ENCODE measurements around the gene MIEN1. TPM values are rescaled to one million over a fixed set of nuclear protein-coding genes. Genes with fewer than 3 reads are reported as not detected.

Gene MIEN1
- total and polyA plus RNA-seq, 2 of the 13 experiments (the other 11 are each of a cell fraction or from before 2014, with no cell fraction given) = 40.6 to 56.6 TPM

DNA sequence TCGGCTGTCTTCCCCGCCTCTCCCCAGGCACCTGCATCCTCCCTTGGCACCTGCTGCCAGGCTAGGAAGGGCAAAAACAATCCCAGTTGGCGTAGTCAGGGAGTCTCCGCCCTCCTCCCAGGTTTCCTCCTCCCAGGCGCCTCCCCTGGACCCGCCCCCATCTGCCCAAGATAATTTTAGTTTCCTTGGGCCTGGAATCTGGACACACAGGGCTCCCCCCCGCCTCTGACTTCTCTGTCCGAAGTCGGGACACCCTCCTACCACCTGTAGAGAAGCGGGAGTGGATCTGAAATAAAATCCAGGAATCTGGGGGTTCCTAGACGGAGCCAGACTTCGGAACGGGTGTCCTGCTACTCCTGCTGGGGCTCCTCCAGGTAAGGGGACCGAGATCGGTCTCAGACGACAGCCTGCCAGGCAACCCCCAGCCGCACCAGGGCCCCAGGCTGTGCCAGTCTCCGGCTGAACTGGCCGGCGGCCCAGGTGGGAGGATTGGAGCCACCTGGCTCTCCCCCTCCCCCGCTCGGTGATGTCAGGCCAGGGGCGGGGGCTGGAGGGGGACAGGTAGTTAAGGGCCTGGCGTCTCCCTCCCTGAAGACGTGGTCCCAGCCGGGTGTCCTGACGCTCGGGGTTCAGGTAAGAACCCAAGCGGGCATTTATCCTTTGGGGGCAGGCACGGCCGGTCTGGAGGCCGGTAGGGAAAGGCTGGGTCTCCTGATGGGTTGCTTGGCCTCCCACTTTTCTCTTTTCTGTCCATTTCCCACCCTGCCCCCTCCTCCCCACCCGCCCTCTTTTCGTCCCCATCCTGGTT is 7.6 kb upstream of the MIEN1 start, which contains the start of gene GRB7 (continued):
- TF ChIP-seq DMTF1 (CRISPR knock-in tag; IDR thresholded peaks at IDR 0.05) (no peak), ZBTB38 (CRISPR knock-in tag; IDR thresholded peaks at IDR 0.05) (no peak; the same call in 1 of the 2 replicates), POGZ (CRISPR knock-in tag; IDR thresholded peaks at IDR 0.05) (no peak), MBNL3 (CRISPR knock-in tag; conservative IDR thresholded peaks at IDR 0.05) (no peak), ZFY (CRISPR knock-in tag; IDR thresholded peaks at IDR 0.05) (peak; percentile 74), FOXC1 (CRISPR knock-in tag; IDR thresholded peaks at IDR 0.05; ENCODE audit: borderline replicate concordance) (peak; percentile 84; the same call in 1 of the 2 replicates), NR1H2 (CRISPR knock-in tag; IDR thresholded peaks at IDR 0.05; ENCODE audit: borderline replicate concordance, low read depth) (no peak), ZFP90 (CRISPR knock-in tag; IDR thresholded peaks at IDR 0.05; ENCODE audit: borderline replicate concordance) (peak; percentile 96), ZNF788 (CRISPR knock-in tag; IDR thresholded peaks at IDR 0.05; ENCODE audit: borderline replicate concordance) (0 out of 2 replicates have a peak, but pooled peaks have one; percentile 33), ZNF768 (CRISPR knock-in tag; IDR thresholded peaks at IDR 0.05) (peak; percentile 23; the same call in 1 of the 2 replicates), ESRRA (CRISPR knock-in tag; IDR thresholded peaks at IDR 0.05; ENCODE audit: low read depth) (no peak; the same call in 1 of the 2 replicates), ZMAT3 (CRISPR knock-in tag; conservative IDR thresholded peaks at IDR 0.05) (peak; percentile 76), CREM (IDR thresholded peaks at IDR 0.05) (peak; percentile 63), CREM (CRISPR knock-in tag; IDR thresholded peaks at IDR 0.05) (0 out of 2 replicates have a peak, but pooled peaks have one; percentile 7), FOXM1 (CRISPR knock-in tag; IDR thresholded peaks at IDR 0.05) (no peak), SRSF9 (IDR thresholded peaks at IDR 0.05; ENCODE audit: borderline replicate concordance, insufficient read depth, low read depth, low read length, poor library complexity, severe bottlenecking) (no peak), KDM5A (IDR thresholded peaks at IDR 0.05; ENCODE audit: borderline replicate concordance, low read length) (peak; percentile 1; the same call in 1 of the 2 replicates), RNF219 (CRISPR knock-in tag; IDR thresholded peaks at IDR 0.05) (0 out of 2 replicates have a peak, but pooled peaks have one; percentile 79), MEIS2 (CRISPR knock-in tag; IDR thresholded peaks at IDR 0.05) (peak; percentile 21; the same call in 1 of the 2 replicates), ZFX (CRISPR knock-in tag; IDR thresholded peaks at IDR 0.05; ENCODE audit: low read depth) (peak; percentile 85), JARID2 (CRISPR knock-in tag; IDR thresholded peaks at IDR 0.05; ENCODE audit: insufficient replicate concordance) (no peak), ARID2 (CRISPR knock-in tag; IDR thresholded peaks at IDR 0.05; ENCODE audit: borderline replicate concordance) (no peak)
- TF ChIP-seq, protein P1, sequence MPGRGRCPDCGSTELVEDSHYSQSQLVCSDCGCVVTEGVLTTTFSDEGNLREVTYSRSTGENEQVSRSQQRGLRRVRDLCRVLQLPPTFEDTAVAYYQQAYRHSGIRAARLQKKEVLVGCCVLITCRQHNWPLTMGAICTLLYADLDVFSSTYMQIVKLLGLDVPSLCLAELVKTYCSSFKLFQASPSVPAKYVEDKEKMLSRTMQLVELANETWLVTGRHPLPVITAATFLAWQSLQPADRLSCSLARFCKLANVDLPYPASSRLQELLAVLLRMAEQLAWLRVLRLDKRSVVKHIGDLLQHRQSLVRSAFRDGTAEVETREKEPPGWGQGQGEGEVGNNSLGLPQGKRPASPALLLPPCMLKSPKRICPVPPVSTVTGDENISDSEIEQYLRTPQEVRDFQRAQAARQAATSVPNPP (CRISPR knock-in tag; IDR thresholded peaks at IDR 0.05) = no peak
- TF ChIP-seq, protein P2, sequence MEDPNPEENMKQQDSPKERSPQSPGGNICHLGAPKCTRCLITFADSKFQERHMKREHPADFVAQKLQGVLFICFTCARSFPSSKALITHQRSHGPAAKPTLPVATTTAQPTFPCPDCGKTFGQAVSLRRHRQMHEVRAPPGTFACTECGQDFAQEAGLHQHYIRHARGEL (CRISPR knock-in tag; IDR thresholded peaks at IDR 0.05) = no peak

Measured in HepG2 (cell line).